HG03066 (cell line): ENCODE results near the gene PRDM16.

Source experiments
- ATAC-seq: cut with Tn5 transposase; IDR thresholded peaks from one replicate; pipeline ENCODE4 v1.9.1; 2021; ENCODE audit warnings: low read depth; ENCODE audit not compliant: unreplicated experiment

Gene PRDM16

DNA sequence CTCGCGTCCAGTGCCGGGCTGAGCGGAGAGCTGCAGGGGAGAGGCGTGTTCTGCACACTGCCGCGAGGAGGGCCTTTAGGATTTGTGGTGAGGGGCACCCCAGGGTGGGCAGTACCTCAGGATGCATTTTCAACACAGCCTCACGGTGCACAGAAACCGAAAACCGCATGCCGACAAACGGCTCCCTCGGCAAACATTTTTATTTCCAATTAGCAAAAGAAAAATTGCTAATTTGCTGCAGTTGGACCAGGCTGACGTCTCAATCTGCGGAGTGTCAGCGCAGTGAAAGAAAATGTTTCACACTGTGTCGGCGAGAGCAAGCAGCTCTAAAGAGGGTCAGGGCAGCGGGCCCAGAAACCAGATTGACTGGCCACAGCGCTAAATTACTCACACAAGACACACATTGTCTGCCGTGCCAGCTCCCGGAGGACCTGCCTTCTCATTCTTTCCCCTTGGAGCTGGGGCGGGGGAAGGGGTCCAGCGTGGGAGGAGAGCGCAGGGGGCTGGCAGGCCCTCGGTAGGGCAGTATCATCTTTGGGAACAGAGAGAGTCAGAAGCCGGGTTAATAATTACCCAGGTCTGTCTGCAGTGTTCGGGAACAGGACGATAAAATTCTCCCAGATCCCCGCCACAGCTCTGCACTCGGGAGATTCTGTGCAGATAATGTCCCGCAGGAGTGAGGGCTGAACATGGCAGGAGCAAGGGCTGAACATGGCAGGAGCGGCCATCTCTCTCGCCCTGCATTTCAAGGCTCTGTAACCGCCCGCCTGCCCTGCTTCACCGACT is 150.2 kb downstream of the PRDM16 start:
- ATAC-seq, result no peak

DNA sequence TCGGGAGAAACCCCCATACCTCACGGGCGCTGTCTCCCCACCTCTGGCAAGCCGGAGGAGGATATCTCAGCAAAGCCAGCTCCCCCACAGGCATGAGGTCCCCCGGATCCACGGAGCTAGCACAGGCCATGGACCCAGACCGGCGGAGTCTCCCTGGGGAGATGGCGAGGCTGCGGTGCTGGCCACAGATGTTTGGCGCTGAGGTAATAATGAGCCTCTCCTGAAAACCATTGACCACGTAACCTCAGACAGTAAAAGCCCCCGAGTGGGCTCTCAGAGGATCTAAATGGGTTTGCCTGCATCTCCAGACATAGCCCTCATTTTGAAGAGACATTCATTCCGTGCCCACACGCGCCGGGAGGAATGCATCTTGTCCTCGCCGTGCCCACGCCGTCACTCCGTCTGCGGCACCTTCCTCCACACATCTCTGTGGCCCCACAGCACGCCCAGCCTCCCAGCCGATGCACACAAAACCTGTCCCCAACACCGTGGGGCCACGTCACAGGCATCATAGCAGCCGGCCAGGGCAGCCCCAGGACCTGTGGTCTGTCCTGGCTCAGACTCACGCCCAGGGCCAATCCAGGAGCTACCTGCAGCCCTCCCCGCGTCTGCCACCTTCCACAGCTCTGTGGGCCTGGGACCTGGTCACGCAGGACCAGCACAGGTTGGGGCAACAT is 150.9 kb downstream of the PRDM16 start:
- no peak for ATAC-seq

DNA sequence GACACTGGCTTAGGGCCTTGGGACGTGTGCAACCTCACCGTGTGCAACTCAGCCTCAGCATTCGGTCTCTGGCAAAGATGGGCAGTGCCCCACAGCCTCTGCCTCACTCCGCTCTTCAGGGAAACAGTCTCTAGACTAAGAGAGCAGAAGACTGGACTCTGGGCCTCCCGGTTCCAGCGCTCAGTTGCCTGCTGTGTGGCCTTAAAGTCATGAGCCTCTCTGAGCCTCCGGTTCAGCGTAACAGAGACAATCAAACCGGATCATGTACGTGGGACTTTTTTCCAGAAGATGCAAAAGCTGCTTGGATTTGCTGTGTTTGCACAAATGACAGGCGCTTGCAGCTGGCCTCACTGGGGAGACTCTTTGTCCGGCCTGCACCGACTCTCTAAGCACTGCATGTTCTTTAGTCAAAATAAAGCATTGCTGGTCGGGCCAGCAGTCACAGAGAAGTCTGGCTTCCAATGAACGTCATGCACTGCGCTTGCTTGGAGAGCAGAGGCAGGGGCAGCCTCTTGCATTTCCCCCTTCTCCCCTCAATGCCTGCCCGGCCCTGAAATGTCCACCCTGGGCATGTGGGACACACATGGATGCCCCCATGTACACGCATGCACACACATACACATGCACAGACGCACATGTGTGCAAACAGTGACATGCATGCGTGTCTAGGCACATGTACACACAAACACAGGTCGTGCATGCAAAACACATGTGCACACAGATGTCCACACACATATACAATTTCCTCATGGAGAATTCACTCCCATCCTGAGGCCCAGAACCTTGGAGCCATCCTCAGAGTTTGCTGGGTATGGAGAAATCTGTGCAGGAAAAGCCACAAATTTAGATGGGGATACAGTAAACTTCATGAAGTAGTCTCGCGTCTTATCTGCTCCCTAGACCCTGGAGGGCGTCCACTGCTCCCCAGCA is 152.4 kb downstream of the PRDM16 start:
- ATAC-seq, result no peak

DNA sequence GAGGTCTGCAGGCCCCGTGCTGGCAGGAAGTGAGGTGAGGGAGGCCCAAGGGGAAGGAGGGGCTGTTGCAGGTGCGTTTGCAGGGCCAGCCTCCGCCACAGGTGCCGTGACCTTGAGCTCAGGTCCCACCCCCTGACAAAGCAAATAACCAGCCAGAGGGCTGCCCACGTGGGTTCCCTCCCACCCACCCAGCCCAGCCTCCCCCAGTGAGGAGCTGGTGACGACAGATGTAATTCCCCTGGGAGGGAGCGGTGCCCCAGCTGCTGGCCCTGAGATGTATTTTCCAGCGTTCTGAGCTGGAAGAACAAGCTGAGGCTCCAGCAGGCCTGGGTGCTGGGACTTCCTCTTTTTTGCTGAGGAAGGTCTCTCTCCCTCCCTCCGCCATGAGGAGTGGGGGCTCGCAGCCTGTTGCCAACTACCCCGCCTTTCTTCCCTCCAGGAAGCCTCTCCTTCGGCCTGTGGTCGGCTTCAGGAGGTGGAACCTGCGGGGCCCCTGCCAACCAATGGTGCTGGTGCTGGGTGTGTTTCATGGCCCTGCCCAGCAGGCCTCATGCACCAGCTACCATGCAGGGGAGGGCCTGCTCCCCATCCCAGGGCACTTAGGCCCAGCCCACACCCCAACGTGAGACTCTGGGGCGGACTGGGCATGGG is 153.2 kb downstream of the PRDM16 start:
- ATAC-seq, result no peak

DNA sequence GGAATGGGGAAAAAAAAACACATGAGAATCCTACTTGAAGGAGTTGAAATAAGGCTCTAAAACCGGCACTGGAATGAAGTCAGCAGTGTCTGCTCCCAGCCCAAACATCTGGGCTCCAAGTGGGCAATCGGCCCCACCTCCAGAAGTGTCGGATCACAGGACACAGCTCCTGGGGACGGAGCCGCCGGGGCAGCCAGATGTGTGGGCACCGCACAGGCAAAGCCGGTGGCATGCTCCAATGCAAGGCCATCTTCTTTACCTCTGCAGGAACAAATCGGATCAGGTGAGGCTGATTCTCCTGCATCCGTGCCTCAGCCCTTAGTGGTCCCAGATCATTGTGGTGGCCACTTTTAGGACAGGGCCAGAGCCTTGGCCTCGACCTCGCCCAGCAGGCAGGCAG is 156.7 kb downstream of the PRDM16 start:
- ATAC-seq, result no peak

DNA sequence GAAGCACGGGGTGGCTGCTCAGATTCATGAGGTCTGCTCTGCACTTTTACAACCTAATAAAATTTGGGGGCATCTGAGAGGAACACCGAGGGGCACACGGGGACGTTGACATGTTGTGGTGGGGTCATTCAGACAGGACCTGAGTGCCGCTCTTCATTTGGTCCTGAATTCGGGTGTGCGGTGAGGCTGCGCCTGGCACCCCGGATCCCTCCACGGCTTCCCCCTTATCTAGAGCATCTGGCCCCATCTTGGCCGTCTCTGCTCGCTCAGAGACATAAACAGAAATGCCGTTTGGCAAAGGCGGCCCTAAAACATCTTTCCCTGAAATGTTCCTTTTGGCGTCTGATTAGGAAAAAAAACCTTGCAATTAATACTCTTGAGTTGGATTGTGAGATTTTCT is 157.2 kb downstream of the PRDM16 start:
- ATAC-seq, result no peak

DNA sequence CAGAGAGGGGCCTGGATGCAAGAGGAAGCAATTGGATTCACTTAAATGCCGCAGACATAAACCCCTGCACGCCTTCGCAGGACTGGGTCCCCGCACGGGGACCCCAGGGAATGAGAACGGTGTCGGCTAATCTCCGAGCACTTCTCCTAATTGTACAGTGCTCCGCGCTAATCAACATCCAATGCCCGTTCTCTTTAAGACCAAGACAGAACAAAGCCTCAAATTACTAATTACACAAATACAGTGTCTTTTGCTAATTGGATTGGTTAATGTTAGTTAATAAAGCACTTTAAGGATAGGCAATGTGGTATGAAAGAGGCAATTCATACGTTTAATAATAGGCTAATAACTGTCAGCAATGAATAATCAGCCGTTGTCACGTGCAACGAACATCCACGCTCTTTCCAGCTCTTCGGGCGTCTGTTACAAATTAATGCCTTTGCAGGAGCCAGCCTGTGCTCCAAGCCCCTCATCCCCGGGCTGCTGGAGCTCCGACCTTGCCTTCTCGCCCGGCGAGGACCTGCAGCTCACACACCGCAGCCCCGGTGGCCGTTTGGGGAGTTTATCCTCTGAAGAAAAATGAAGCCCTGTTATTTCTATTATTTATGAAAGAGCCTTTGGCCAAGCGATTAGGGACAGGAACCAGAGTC is 157.8 kb downstream of the PRDM16 start:
- no peak for ATAC-seq

DNA sequence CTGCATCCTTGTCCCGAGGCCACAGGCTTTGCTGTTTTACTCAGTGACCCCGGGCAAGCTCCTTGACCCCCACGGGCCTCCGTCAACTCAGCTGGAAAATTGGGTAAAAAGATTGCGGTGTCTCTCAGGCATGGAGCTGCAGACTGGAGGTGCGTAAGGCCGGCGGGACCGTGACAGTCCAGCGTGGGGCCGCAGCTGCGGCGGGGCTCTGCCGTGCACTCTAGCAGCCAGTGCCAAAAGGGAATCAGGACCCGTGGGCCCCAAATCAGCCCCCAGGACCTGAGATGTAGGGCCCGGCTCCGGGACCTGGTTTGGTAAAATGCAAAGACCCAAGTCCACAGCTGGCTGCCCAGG is 158.3 kb downstream of the PRDM16 start:
- no peak for ATAC-seq

DNA sequence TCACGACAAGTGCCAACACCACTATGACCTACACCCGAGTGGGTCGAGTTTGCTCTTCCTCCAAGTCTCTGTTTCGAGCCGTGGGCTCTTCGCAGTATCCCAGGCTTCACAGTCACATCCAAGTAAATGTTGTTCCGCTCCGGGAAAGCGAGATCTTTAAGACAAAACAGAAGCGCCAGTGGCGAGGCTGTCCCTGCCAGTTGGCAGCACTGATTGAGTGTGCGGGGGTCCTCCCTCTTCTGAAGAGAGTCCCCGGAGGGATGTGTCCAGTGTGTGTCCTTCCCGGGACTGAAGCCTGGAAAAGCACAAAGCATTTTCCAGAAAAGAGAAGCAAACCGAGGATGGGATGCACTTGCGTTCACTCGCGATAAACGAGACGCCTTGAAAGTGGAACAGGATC is 158.9 kb downstream of the PRDM16 start:
- no peak for ATAC-seq

DNA sequence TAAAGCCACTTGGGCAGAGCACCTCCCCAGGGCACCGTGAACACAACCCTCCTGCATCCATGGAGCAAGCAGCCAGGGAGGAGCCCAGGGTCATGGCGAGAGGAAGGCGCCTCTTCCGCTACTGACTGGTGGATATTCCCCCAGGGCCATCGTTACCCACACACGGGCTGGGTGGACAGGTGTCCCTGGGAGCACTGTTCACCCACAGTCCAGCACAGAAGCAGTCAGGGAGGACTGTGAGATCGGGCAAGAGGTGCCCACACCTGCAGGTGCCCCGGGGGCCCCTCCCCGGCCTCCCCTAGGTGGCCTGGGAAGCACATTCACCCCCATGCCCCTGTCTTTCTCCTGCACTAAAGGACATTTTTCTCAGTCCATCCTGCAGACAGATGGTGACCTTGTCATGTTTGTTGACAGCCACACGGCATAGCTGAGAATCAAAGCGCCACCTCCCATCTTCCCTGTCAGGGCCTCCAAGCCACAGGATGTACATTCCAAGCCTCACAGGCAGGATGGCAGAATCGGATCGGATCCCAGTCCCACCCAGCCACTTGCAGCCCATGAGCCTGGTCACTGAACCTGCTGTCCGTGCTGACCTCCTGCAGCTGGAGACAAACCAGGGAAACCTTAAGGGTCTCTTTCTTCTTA is 160.2 kb downstream of the PRDM16 start:
- ATAC-seq, result no peak

DNA sequence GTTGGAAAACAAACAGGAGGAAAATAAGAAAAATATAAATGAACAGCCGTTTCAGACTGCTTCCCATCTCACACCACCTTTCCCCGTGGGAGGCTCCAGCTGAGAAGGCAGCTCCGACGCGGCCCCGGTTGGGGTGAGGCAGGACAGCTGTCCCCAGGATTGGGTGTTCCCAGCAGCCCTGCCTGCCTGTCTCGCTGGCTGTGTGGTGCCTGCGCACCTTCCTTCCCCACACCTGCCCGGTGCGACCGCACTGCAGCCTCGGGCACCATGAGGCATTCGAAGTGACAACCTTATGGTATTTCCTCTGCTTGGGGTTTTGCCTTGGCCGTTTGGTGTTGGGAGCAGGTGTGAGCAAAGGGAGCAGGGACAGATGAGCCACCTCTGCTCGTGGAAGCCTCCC is 161.6 kb downstream of the PRDM16 start:
- no peak for ATAC-seq

DNA sequence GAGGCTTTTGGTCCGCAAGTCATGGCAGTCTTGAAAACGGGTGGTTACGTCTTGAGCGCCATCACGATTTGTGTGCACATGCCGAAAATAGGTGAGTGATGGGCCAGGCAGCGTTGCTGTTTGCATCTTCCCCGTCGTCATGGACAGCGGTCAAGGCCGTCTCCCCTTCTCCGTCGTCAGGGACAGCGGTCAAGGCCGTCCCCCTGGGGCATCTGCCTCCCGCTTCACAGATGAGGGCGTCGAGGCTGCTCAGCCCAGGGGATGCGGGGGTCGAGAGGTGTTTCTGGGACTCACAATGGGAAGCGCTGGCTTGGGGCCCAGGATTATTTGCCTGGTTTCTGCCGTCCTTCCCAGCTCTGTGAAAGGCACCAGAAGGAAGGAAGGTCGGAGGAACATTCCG is 162.2 kb downstream of the PRDM16 start:
- no peak for ATAC-seq

DNA sequence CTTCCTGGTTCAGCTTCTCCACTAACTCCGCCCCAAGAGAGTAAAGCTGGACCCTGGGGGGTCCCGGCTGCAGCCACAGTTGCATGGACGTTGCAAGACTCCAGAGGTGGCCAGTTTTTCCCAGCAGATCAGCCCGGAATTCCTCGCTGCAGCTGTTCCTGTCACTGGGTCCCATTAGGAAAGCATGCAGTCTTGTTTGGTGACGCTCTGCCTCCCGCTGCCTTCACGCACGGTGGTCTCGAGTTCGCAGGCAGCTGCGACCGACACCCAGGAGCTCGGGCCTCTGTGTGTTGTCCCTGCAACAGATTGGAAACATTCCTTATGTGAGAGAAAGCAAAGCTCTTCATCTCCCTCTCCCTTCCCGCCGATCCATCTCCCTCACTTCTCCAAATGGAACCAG is 162.8 kb downstream of the PRDM16 start:
- ATAC-seq, result no peak

DNA sequence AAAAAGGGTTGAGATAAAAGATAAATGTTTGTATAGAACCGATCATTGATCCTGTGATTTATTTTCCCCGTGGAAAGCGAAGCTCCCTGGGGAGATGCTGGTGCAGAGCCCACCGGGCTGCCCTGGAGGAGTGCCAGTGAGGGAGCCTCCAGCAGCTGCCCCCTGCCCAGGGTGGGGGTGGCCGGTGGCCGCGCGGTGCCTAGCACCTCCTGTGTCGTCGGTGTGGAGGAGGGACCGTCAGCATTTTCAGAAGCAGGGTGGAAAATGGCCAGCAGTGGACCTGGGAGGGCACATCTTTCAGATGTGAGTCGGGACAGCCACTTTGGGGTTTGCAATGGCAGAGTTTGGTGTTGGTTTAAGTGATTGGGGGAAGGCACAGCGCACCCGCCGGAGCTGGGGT is 164.0 kb downstream of the PRDM16 start:
- ATAC-seq, result no peak

DNA sequence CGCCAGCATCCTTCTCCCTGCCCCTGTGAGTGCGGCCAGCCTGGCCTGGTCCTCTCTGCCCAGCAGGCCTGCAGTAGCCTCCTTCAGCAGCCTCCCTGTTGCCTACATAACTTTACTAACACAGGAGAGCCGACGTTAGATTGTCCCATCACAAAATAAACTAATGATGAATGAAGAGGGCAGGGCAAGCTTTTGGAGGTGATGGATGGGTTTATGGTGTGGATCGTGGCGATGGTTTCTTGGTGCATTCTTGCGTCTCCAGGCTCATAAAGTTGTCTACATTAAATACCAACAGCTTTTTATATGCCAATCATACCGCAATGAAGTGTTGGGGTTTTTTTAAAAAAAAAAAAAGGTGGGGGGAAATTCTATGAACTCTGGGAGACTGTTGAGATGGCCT is 164.5 kb downstream of the PRDM16 start:
- no peak for ATAC-seq

DNA sequence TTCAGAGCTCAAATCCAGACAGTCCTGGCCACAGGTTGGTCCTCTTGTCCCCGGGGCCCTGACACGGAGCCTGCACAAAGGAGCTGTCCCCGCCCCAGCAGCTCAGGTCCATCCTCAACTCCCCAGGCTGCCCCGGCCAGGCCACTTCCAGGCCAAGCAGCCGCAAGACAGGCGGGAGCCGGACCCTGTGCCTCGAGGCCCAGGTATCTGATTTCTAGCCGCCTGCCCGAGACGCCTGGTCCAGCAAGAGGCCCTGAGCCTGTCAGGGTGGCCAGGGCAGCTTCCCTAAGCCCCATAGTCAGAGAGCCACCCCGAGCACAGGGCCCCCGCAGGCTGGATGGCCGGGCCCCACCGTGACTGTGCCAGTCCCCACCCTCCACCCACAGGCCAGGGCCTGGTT is 165.3 kb downstream of the PRDM16 start:
- no peak for ATAC-seq

DNA sequence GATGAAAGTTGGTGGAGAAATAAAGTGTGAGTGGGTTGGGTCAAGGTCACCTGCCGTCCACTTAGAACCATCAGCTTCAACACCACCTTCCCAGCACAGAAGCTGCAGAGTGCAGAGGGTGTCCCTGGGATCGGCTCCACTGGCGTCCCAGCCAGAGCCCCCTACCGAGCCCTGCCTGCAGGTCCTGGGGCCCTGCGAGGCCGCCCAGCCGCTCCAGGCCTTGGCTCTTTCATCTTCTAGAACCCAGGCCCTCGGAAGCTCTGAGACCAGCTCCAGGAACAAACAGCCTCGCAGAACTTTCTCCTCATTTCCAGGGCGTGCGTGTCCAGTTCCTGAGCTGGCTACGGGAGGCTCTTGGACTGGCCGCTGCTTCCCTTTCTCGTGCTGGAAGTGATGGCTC is 166.0 kb downstream of the PRDM16 start:
- ATAC-seq, result no peak

DNA sequence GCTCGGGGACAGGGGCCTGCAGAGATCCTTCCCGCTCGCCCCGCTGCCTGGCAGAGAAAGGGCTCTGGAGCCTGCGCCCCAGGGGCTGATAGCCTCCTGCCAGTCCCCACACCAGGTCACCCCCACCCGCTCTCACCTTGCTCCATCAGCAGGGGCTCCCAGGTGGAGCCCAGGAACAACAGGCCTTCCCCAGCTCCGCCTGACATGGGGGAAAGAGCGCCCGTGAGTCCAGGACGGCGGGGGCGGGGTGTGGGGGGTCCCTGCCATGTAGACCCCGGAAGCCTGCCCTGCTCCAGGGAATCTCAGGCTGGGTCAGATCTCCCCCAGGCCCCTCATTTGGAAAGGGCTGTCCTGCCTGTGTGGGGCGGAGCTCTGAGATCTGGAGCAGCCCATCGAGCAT is 166.5 kb downstream of the PRDM16 start:
- no peak for ATAC-seq

DNA sequence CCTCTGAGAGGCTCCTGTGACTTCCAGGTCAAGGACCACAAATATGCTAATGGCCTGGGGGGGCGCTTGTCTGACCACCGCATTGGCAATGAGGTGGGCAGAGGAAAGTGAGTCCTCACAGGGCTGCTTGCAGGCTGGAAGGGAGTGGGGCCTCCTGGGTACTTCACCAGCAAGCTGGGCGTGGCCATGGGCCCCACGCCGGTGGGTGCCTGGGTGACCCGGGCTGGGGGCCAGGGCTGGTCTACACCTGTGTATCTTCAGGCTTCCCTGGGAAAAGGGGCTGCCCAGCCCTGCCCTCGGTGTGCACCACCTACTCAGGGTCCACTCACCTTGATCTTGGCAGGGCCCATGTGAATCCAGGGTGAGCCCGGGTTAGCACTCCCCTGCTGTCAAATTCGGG is 167.4 kb downstream of the PRDM16 start:
- no peak for ATAC-seq

DNA sequence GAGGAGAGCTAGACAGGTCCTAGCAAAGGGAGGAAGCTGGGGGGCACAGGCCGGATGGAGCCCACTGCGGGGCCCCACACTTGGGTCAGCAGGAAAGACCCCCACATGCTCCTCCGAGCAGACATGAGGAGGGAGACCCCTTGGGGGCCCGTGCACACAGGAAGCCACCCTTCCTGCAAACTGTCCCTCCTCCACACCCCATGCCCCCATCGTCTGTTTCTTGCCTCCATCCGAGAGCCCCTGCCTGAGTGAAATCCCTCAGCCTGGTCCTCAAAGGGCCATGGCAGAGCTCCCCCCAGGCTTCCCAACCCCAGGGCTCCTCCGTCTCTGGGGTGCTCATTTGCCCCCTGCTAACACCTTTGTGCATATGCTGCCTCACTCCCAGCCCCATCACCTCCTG is 168.0 kb downstream of the PRDM16 start:
- ATAC-seq, result no peak
